Liver (tissue), 9 donors: ENCODE results near the gene VSNL1. TPM values are rescaled to one million over a fixed set of nuclear protein-coding genes. Genes with fewer than 3 reads are reported as not detected.

Source experiments
- DNase-seq: peaks from one replicate; pipeline ENCODE4 v3.0.0-alpha.2; 2017; ENCODE audit warnings: low spot score
- H3K27ac ChIP-seq, 2 donors: one replicate each; pipeline ENCODE4 v1.7.0; 2013; ENCODE audit warnings: inconsistent platforms in 2 of 2, low read length in 2 of 2, control low read depth in 1 of 2, low read depth in 1 of 2, mild to moderate bottlenecking in 1 of 2
- H3K27me3 ChIP-seq, 4 donors: one replicate each; pipeline versions ENCODE4 v1.6.1 to v1.7.0; 2013; ENCODE audit warnings: low read length in 3 of 4, inconsistent platforms in 1 of 4, mild to moderate bottlenecking in 1 of 4, moderate library complexity in 1 of 4; ENCODE audit not compliant: control insufficient read depth in 4 of 4, insufficient read depth in 4 of 4
- H3K36me3 ChIP-seq, 4 donors: one replicate each; pipeline versions ENCODE4 v1.6.1 to v1.7.0; 2013; ENCODE audit warnings: low read length in 3 of 4, mild to moderate bottlenecking in 3 of 4, low read depth in 1 of 4, moderate library complexity in 1 of 4; ENCODE audit not compliant: control insufficient read depth in 4 of 4, insufficient read depth in 3 of 4
- H3K4me1 ChIP-seq, 4 donors: one replicate each; pipeline versions ENCODE4 v1.6.1 to v1.7.0; 2013; ENCODE audit warnings: low read length in 3 of 4, mild to moderate bottlenecking in 3 of 4, moderate library complexity in 1 of 4; ENCODE audit not compliant: control insufficient read depth in 4 of 4, insufficient read depth in 4 of 4
- H3K4me3 ChIP-seq, 3 donors: one replicate each; pipeline versions ENCODE4 v1.6.1 to v1.7.0; 2013; ENCODE audit warnings: low read length in 3 of 3, control low read depth in 1 of 3, low read depth in 1 of 3, mild to moderate bottlenecking in 1 of 3
- H3K9ac ChIP-seq, 2 donors: one replicate each; pipeline ENCODE4 v1.7.0; 2013; ENCODE audit warnings: low read length in 2 of 2, mild to moderate bottlenecking in 2 of 2, moderate library complexity in 2 of 2, control low read depth in 1 of 2, low read depth in 1 of 2
- H3K9me3 ChIP-seq, 4 donors: one replicate each; pipeline versions ENCODE4 v1.6.1 to v1.7.0; 2013; ENCODE audit warnings: low read length in 3 of 4; ENCODE audit not compliant: control insufficient read depth in 4 of 4
- EGR1 ChIP-seq, 2 donors: IDR thresholded peaks; 2 replicates each; pipeline ENCODE4 v1.6.1; 2016 to 2018; ENCODE audit warnings: antibody characterized with exemption in 2 of 2, low read depth in 2 of 2
- FOXA1 ChIP-seq: IDR thresholded peaks from 2 replicates; pipeline ENCODE4 v1.6.1; 2016; ENCODE audit warnings: antibody characterized with exemption
- FOXA2 ChIP-seq: IDR thresholded peaks from 2 replicates; pipeline ENCODE4 v1.6.1; 2016; ENCODE audit warnings: antibody characterized with exemption
- GABPA ChIP-seq, 2 donors: IDR thresholded peaks in 1 of 2; conservative IDR thresholded peaks in 1 of 2; 2 replicates each; pipeline ENCODE4 v1.6.1; 2016; ENCODE audit warnings: antibody characterized with exemption in 2 of 2, mild to moderate bottlenecking in 1 of 2, moderate library complexity in 1 of 2
- HNF4A ChIP-seq, 2 donors: conservative IDR thresholded peaks; 2 replicates each; pipeline ENCODE4 v1.6.1; 2016; ENCODE audit warnings: antibody characterized with exemption in 2 of 2, mild to moderate bottlenecking in 2 of 2
- HNF4G ChIP-seq: IDR thresholded peaks from 2 replicates; pipeline ENCODE4 v1.6.1; 2016; ENCODE audit warnings: antibody characterized with exemption
- JUND ChIP-seq, 2 donors: IDR thresholded peaks; 2 replicates each; pipeline ENCODE4 v1.6.1; 2016; ENCODE audit warnings: antibody characterized with exemption in 2 of 2
- RXRA ChIP-seq, 2 donors: IDR thresholded peaks; 2 replicates each; pipeline ENCODE4 v1.6.1; 2017 to 2018; ENCODE audit warnings: antibody characterized with exemption in 2 of 2, mild to moderate bottlenecking in 1 of 2
- SP1 ChIP-seq: IDR thresholded peaks from 2 replicates; pipeline ENCODE4 v1.6.1; 2018; ENCODE audit warnings: antibody characterized with exemption, mild to moderate bottlenecking
- TAF1 ChIP-seq: conservative IDR thresholded peaks from 2 replicates; pipeline ENCODE4 v1.6.1; 2016; ENCODE audit warnings: antibody characterized with exemption, mild to moderate bottlenecking
- YY1 ChIP-seq: IDR thresholded peaks from 2 replicates; pipeline ENCODE4 v1.6.1; 2016; ENCODE audit warnings: antibody characterized with exemption, mild to moderate bottlenecking
- WGBS: extraction: QIAGEN DNeasy Blood & Tissue Kit; methylation state at CpG from one replicate; pipeline ENCODE4 v1.1.7; 2013; 5-methylcytosine and 5-hydroxymethylcytosine counted together
- polyA plus RNA-seq, 2 donors: library from polyadenylated mRNA; stranded (reverse) in 1 of 2; unstranded in 1 of 2; fragments of 200-250 nt in 1 of 2; fragments of >200 nt in 1 of 2; fragmentation: Nextera tagmentation in 1 of 2; extraction: Ambion mirVana in 1 of 2; gene quantifications; one replicate each; pipeline versions ENCODE4 v1.2.1 to v1.2.3, GENCODE V29; 2013 to 2015
- total RNA-seq, 2 donors: library from RNA; depleted of rRNA; stranded (reverse); fragments of >200 nt; gene quantifications; one replicate each; pipeline ENCODE4 v1.2.3, GENCODE V29; 2014
- TF ChIP-seq, protein P1 (sequence below): IDR thresholded peaks from 2 replicates; pipeline ENCODE4 v1.6.1; 2016; ENCODE audit warnings: antibody characterized with exemption
- TF ChIP-seq, protein P2 (sequence below): IDR thresholded peaks from 2 replicates; pipeline ENCODE4 v1.6.1; 2016; ENCODE audit warnings: antibody characterized with exemption, mild to moderate bottlenecking
- TF ChIP-seq, protein P3 (sequence below): IDR thresholded peaks from 2 replicates; pipeline ENCODE4 v1.6.1; 2016; ENCODE audit warnings: antibody characterized with exemption
- TF ChIP-seq, protein P4 (sequence below): IDR thresholded peaks from 2 replicates; pipeline ENCODE4 v1.6.1; 2016; ENCODE audit warnings: antibody characterized with exemption
- TF ChIP-seq, protein P5 (sequence below): fragments of 150-350 bp; IDR thresholded peaks from 2 replicates; pipeline ENCODE4 v1.5.1; 2017; ENCODE audit warnings: improper control_type of control experiment, low read depth, low read length; ENCODE audit not compliant: missing input control
- donor health status: healthy.
- donor health status: healthy.
- donor health status: healthy.
- donor health status: healthy.
- donor health status: healthy.

The VSNL1 gene
- total and polyA plus RNA-seq, 4 donors, result 2.2 to 32.9 (median 6.3) TPM

DNA sequence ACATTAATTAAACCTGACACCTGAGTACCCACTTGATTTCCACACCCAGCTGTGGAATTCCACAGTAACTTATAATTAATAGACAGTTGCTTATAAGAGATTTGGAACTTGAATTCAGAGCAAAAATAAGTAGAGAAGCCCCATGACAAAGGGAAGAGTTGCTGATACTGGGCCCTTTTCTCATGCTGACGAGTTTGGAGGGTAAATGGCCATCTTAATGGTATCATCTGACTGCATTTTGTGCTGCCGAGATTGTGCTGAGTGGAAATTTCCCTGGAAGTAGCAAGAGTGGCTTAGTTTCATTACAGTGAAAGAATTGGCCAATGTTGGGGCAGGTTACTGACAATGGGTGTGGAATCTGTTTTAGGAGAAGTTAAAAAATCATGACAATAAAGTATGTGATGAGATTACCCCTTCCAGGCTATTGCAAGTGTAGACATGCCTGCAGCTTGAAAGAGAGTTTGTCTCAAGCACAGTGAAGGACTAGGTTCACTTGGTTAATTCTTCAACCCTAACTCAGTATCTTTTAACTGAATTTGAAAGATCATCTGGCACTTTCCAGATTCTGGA, 49.9 kb downstream of the VSNL1 start:
- WGBS, result 93% methylated on average over 2 of the region's 2 CpGs
- H3K4me1 ChIP-seq, result no peaks in the 10 kb centered on the region
- TF ChIP-seq EGR1 (IDR thresholded peaks at IDR 0.05; ENCODE audit: low read depth in 2 of 2) (no peak), TAF1 (no peak), JUND (IDR thresholded peaks at IDR 0.05) (no peak), GABPA (IDR thresholded peaks at IDR 0.05 in 1 of 2, conservative IDR thresholded peaks at IDR 0.05 in 1 of 2) (no peak), HNF4A (conservative IDR thresholded peaks at IDR 0.05) (no peak)
- TF ChIP-seq, protein P1, sequence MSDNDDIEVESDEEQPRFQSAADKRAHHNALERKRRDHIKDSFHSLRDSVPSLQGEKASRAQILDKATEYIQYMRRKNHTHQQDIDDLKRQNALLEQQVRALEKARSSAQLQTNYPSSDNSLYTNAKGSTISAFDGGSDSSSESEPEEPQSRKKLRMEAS, result no peak
- TF ChIP-seq, protein P2, sequence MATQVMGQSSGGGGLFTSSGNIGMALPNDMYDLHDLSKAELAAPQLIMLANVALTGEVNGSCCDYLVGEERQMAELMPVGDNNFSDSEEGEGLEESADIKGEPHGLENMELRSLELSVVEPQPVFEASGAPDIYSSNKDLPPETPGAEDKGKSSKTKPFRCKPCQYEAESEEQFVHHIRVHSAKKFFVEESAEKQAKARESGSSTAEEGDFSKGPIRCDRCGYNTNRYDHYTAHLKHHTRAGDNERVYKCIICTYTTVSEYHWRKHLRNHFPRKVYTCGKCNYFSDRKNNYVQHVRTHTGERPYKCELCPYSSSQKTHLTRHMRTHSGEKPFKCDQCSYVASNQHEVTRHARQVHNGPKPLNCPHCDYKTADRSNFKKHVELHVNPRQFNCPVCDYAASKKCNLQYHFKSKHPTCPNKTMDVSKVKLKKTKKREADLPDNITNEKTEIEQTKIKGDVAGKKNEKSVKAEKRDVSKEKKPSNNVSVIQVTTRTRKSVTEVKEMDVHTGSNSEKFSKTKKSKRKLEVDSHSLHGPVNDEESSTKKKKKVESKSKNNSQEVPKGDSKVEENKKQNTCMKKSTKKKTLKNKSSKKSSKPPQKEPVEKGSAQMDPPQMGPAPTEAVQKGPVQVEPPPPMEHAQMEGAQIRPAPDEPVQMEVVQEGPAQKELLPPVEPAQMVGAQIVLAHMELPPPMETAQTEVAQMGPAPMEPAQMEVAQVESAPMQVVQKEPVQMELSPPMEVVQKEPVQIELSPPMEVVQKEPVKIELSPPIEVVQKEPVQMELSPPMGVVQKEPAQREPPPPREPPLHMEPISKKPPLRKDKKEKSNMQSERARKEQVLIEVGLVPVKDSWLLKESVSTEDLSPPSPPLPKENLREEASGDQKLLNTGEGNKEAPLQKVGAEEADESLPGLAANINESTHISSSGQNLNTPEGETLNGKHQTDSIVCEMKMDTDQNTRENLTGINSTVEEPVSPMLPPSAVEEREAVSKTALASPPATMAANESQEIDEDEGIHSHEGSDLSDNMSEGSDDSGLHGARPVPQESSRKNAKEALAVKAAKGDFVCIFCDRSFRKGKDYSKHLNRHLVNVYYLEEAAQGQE, result no peak
- TF ChIP-seq, protein P3, sequence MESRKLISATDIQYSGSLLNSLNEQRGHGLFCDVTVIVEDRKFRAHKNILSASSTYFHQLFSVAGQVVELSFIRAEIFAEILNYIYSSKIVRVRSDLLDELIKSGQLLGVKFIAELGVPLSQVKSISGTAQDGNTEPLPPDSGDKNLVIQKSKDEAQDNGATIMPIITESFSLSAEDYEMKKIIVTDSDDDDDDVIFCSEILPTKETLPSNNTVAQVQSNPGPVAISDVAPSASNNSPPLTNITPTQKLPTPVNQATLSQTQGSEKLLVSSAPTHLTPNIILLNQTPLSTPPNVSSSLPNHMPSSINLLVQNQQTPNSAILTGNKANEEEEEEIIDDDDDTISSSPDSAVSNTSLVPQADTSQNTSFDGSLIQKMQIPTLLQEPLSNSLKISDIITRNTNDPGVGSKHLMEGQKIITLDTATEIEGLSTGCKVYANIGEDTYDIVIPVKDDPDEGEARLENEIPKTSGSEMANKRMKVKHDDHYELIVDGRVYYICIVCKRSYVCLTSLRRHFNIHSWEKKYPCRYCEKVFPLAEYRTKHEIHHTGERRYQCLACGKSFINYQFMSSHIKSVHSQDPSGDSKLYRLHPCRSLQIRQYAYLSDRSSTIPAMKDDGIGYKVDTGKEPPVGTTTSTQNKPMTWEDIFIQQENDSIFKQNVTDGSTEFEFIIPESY, result no peak

DNA sequence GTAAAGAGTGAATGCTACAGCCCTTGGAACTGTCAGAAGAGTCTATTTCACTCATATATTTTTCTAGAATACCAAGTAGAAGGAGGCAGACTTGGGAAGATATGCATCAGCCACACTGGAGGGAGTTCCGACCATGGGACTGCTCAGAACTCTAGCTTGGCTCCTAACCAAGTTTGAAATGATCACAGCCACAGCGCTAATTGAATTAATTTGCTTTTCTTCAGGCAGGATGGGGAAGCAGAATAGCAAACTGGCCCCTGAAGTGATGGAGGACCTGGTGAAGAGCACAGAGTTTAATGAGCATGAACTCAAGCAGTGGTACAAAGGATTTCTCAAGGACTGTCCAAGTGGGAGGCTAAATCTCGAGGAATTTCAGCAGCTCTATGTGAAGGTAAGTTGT, 51.4 kb downstream of the VSNL1 start:
- Histone ChIP-seq H3K4me1 (no peaks in the 10 kb centered on the region), H3K9ac (no peak overlapping the region), H3K9me3 (no peaks in the 10 kb centered on the region), H3K36me3 (peaks cover 0 to 3% (median 2%) of the 10 kb centered on the region in 4 donors), H3K27me3 (no peaks in the 10 kb centered on the region), H3K4me3 (no peak overlapping the region), H3K27ac (no peak overlapping the region)
- no peak for DNase-seq
- 95% methylated on average over 3 of the region's 3 CpGs for WGBS
- no peak for TF ChIP-seq SP1

More for the DNA sequence above, 49.9 kb downstream of the VSNL1 start:
- Histone ChIP-seq H3K27ac (no peak overlapping the region), H3K9me3 (no peaks in the 10 kb centered on the region), H3K36me3 (peaks cover 0 to 3% (median 2%) of the 10 kb centered on the region in 4 donors), H3K27me3 (no peaks in the 10 kb centered on the region), H3K9ac (no peak overlapping the region), H3K4me3 (no peak overlapping the region)
- no peak for DNase-seq

DNA sequence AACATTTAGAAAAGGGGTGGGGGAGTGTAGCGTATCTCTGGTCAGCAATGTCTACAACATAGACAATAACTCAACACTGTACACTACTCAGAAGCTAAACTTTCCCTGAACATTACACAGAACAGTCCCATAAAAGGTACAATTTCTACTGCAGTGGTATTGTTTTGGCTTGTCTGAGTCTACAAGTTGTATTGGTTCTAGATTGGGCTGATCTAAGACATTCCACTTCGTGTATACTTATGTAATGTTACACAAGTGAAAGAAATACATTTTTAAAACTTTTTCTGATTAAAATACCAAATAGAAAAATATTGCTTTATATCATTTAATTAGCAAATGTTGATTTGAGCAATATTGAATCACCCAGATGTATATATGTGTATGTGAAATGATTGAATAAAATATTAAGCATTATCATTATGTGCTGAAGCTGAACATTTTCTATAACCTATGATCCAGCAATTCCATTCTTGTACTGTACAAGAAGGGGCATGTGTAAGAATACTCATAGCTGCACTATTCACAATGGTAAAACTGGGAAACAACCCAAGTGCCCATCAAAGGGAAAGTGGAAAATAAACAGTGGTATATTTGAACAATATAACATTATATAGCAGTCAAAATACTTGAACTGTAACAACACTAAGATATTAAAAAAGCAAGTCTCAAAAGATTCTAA, 52.4 kb downstream of the VSNL1 start:
- H3K4me1 ChIP-seq, result no peaks in the 10 kb centered on the region
- H3K27me3 ChIP-seq, result no peaks in the 10 kb centered on the region
- 87% methylated on average over 2 of the region's 2 CpGs for WGBS
- peaks cover 0 to 3% (median 2%) of the 10 kb centered on the region in 4 donors for H3K36me3 ChIP-seq
- DNase-seq, result no peak
- no peak overlapping the region for H3K27ac ChIP-seq
- no peaks in the 10 kb centered on the region for H3K9me3 ChIP-seq
- no peak overlapping the region for H3K9ac ChIP-seq
- H3K4me3 ChIP-seq, result no peak overlapping the region
- no peak for TF ChIP-seq RXRA (IDR thresholded peaks at IDR 0.05)
- TF ChIP-seq, protein P4, sequence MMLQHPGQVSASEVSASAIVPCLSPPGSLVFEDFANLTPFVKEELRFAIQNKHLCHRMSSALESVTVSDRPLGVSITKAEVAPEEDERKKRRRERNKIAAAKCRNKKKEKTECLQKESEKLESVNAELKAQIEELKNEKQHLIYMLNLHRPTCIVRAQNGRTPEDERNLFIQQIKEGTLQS, result no peak
- TF ChIP-seq, protein P1, result no peak
- TF ChIP-seq JUND (IDR thresholded peaks at IDR 0.05), result no peak
- no peak for TF ChIP-seq FOXA2
- TF ChIP-seq GABPA (IDR thresholded peaks at IDR 0.05 in 1 of 2, conservative IDR thresholded peaks at IDR 0.05 in 1 of 2), result no peak
- no peak for TF ChIP-seq HNF4A (conservative IDR thresholded peaks at IDR 0.05)
- no peak for TF ChIP-seq HNF4G
- TF ChIP-seq, protein P5, sequence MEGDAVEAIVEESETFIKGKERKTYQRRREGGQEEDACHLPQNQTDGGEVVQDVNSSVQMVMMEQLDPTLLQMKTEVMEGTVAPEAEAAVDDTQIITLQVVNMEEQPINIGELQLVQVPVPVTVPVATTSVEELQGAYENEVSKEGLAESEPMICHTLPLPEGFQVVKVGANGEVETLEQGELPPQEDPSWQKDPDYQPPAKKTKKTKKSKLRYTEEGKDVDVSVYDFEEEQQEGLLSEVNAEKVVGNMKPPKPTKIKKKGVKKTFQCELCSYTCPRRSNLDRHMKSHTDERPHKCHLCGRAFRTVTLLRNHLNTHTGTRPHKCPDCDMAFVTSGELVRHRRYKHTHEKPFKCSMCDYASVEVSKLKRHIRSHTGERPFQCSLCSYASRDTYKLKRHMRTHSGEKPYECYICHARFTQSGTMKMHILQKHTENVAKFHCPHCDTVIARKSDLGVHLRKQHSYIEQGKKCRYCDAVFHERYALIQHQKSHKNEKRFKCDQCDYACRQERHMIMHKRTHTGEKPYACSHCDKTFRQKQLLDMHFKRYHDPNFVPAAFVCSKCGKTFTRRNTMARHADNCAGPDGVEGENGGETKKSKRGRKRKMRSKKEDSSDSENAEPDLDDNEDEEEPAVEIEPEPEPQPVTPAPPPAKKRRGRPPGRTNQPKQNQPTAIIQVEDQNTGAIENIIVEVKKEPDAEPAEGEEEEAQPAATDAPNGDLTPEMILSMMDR, result no peak
- no peak for TF ChIP-seq FOXA1
- TF ChIP-seq TAF1, result no peak
- no peak for TF ChIP-seq YY1
- TF ChIP-seq, protein P3, result no peak
